IMR-90 (cell line): ENCODE data around the gene RADX. TPM values are rescaled to one million over a fixed set of nuclear protein-coding genes. Genes with fewer than 3 reads are reported as not detected.

Experiments
- ATAC-seq: fragments of 200-7000 bp; cut with Tn5 transposase; 2 replicates; pipeline ENCODE4 v1.9.1; 2020; ENCODE audit warnings: low read depth, mild to moderate bottlenecking, moderate library complexity
- BruUV-seq: library from RNA; stranded (reverse); fragments of 400-500 nt; replicated peaks from 2 replicates; lab custom pipeline; 2021; lab: Mats Ljungman, UMichigan
- CTCF ChIA-PET: fragments of 300-600 bp; formaldehyde crosslinking; extraction: SDS; loops from one replicate; lab custom pipeline; 2021; ENCODE audit warnings: antibody characterized with exemption; lab: Yijun Ruan, JAX
- POLR2A ChIA-PET: fragments of 300-600 bp; sonication (Branson Sonifier 250); formaldehyde crosslinking; loops from one replicate; lab custom pipeline; 2022; ENCODE audit warnings: antibody characterized with exemption; ENCODE audit not compliant: unreplicated experiment; lab: Charles Lee
- DNase-seq: peaks from one replicate; pipeline ENCODE4 v3.0.0; 2013
- H2AFZ ChIP-seq: replicated peaks from 2 replicates; pipeline ENCODE3; 2013; ENCODE audit warnings: low read length, mild to moderate bottlenecking; ENCODE audit not compliant: poor library complexity
- H2AK5ac ChIP-seq: 2 replicates; pipeline ENCODE4 v1.6.1; 2013; ENCODE audit warnings: low read depth, low read length, inconsistent platforms
- H2AK9ac ChIP-seq: replicated peaks from 2 replicates; pipeline ENCODE3; 2013; ENCODE audit warnings: mild to moderate bottlenecking, low read depth, low read length, moderate library complexity; ENCODE audit not compliant: poor library complexity
- H2BK120ac ChIP-seq: 2 replicates; pipeline ENCODE4 v1.6.1; 2013; ENCODE audit warnings: low read depth, low read length, inconsistent platforms
- H2BK15ac ChIP-seq: 3 replicates; pipeline ENCODE4 v1.6.1; 2013; ENCODE audit warnings: low read depth, low read length, inconsistent platforms
- H2BK20ac ChIP-seq: 2 replicates; pipeline ENCODE4 v1.6.1; 2013; ENCODE audit warnings: low read depth, mild to moderate bottlenecking, inconsistent platforms, low read length, moderate library complexity
- H2BK5ac ChIP-seq: 2 replicates; pipeline ENCODE4 v1.6.1; 2013; ENCODE audit warnings: mild to moderate bottlenecking, low read depth, low read length, inconsistent platforms; ENCODE audit not compliant: poor library complexity, severe bottlenecking
- H3K14ac ChIP-seq: replicated peaks from 2 replicates; pipeline ENCODE4 v1.6.1; 2013; ENCODE audit warnings: low read depth, low read length, inconsistent platforms
- H3K18ac ChIP-seq: 2 replicates; pipeline ENCODE4 v1.6.1; 2013; ENCODE audit warnings: low read depth, low read length, control low read depth
- H3K23ac ChIP-seq: 2 replicates; pipeline ENCODE4 v1.6.1; 2013; ENCODE audit warnings: low read depth, low read length, inconsistent platforms
- H3K27ac ChIP-seq: 2 replicates; pipeline ENCODE4 v1.5.1; 2013; ENCODE audit warnings: mild to moderate bottlenecking, control low read depth, low read length; ENCODE audit not compliant: insufficient read depth
- H3K27me3 ChIP-seq: 2 replicates; pipeline ENCODE4 v1.6.1; 2013; ENCODE audit warnings: low read length; ENCODE audit not compliant: control insufficient read depth, insufficient read depth
- H3K36me3 ChIP-seq: 2 replicates; pipeline ENCODE4 v1.6.1; 2013; ENCODE audit warnings: low read length, mixed read lengths; ENCODE audit not compliant: control insufficient read depth, insufficient read depth
- H3K4ac ChIP-seq: 2 replicates; pipeline ENCODE4 v1.6.1; 2013; ENCODE audit warnings: low read depth, low read length, inconsistent platforms
- H3K4me1 ChIP-seq: 2 replicates; pipeline ENCODE4 v1.6.1; 2013; ENCODE audit warnings: low read length, mixed read lengths; ENCODE audit not compliant: control insufficient read depth, insufficient read depth
- H3K4me2 ChIP-seq: 2 replicates; pipeline ENCODE4 v1.6.1; 2013; ENCODE audit warnings: low read depth, mild to moderate bottlenecking, control low read depth, low read length, moderate library complexity
- H3K4me3 ChIP-seq: 2 replicates; pipeline ENCODE4 v1.5.1; 2013; ENCODE audit warnings: low read depth, mild to moderate bottlenecking, control low read depth, low read length, moderate library complexity; ENCODE audit not compliant: insufficient read depth
- H3K56ac ChIP-seq: 2 replicates; pipeline ENCODE4 v1.6.1; 2013; ENCODE audit warnings: low read length, inconsistent platforms; ENCODE audit not compliant: insufficient read depth; ENCODE audit errors: extremely low read depth
- H3K79me1 ChIP-seq, 2 experiments: 2 replicates each; pipeline ENCODE4 v1.6.1; 2013; ENCODE audit warnings: low read length in 2 of 2, inconsistent platforms in 1 of 2, low read depth in 1 of 2
- H3K9ac ChIP-seq: 2 replicates; pipeline ENCODE4 v1.6.1; 2013; ENCODE audit warnings: low read depth, low read length, control low read depth
- H3K9me1 ChIP-seq: 2 replicates; pipeline ENCODE4 v1.6.1; 2013; ENCODE audit warnings: low read length, inconsistent platforms; ENCODE audit not compliant: insufficient read depth
- H3K9me3 ChIP-seq: 2 replicates; pipeline ENCODE4 v1.6.1; 2013; ENCODE audit warnings: low read length; ENCODE audit not compliant: control insufficient read depth, insufficient read depth
- H4K20me1 ChIP-seq: 2 replicates; pipeline ENCODE4 v1.6.1; 2013; ENCODE audit warnings: low read length, inconsistent platforms; ENCODE audit not compliant: insufficient read depth
- H4K5ac ChIP-seq: 2 replicates; pipeline ENCODE4 v1.6.1; 2013; ENCODE audit warnings: mild to moderate bottlenecking, low read depth, low read length, control low read depth
- H4K8ac ChIP-seq, 2 experiments: 2 replicates each; pipeline ENCODE4 v1.6.1; 2013; ENCODE audit warnings: low read depth in 2 of 2, low read length in 2 of 2, control low read depth in 1 of 2, inconsistent platforms in 1 of 2
- H4K91ac ChIP-seq: 2 replicates; pipeline ENCODE4 v1.6.1; 2013; ENCODE audit warnings: low read depth, low read length, inconsistent platforms; ENCODE audit not compliant: insufficient read depth
- ELK1 ChIP-seq: fragments of 150-350 bp; IDR thresholded peaks from 2 replicates; pipeline ENCODE4 v1.6.1; 2016; ENCODE audit warnings: low read depth, mild to moderate bottlenecking, low read length, moderate library complexity, borderline replicate concordance
- MAFK ChIP-seq: IDR thresholded peaks from 2 replicates; pipeline ENCODE4 v1.6.1; 2012; ENCODE audit warnings: low read depth, low read length, improper control_type of control experiment
- POLR2A ChIP-seq: IDR thresholded peaks from 2 replicates; pipeline ENCODE4 v1.6.1; 2012; ENCODE audit warnings: mild to moderate bottlenecking, low read depth, low read length
- SMC3 ChIP-seq: fragments of 150-350 bp; IDR thresholded peaks from 2 replicates; pipeline ENCODE4 v1.6.1; 2016; ENCODE audit warnings: low read depth, mild to moderate bottlenecking, antibody characterized with exemption, low read length, moderate library complexity
- USF2 ChIP-seq: fragments of 150-350 bp; IDR thresholded peaks from 2 replicates; pipeline ENCODE4 v1.6.1; 2017; ENCODE audit warnings: mild to moderate bottlenecking, antibody characterized with exemption, low read length, low read depth
- dilution Hi-C: fragments of 300-500 bp; cut with HindIII; formaldehyde crosslinking; loops from one replicate; pipeline ENCODE4 v1.14.3; 2018; ENCODE audit warnings: low sequenced_read_pairs; ENCODE audit not compliant: unreplicated experiment
- in situ Hi-C: fragments of 300-500 bp; cut with MboI; formaldehyde crosslinking; loops from 3 replicates; pipeline ENCODE4 v1.14.3; 2019; ENCODE audit warnings: low sequenced_read_pairs, inconsistent platforms, mixed read lengths
- intact Hi-C: fragments of 100-400 bp; cut with micrococcal nuclease; formaldehyde crosslinking; loops from 2 replicates; pipeline ENCODE4 v1.10.0; 2022
- polyA plus RNA-seq, 3 experiments: library from polyadenylated mRNA; depleted of rRNA; stranded (reverse); fragments of >200 nt; gene quantifications; 2 replicates each; pipeline ENCODE4 v1.2.3, GENCODE V29; 2012; ENCODE audit warnings: low replicate concordance in 1 of 3
- total RNA-seq: library from RNA; depleted of rRNA; stranded (reverse); fragments of >200 nt; gene quantifications from 2 replicates; pipeline ENCODE4 v1.2.3, GENCODE V29; 2012

The RADX gene
- total and polyA plus RNA-seq, 2 of the 4 experiments (the other 2 are of a cell fraction): 1.6 to 1.8 TPM

- Histone ChIP-seq H3K27me3 (no peaks in the 10 kb centered on the region; the same call in none of the 2 replicates), H3K4me3 (no peak overlapping the region), H4K91ac (no peak overlapping the region), H3K9ac (no peak overlapping the region), H4K20me1 (no peaks in the 10 kb centered on the region), H2BK15ac (no peak overlapping the region), H3K4me1 (no peaks in the 10 kb centered on the region), H3K9me3 (no peaks in the 10 kb centered on the region), H2BK20ac (no peak overlapping the region), H3K4ac (no peak overlapping the region), H2BK5ac (no peak overlapping the region), H3K79me1 (no peaks in the 10 kb centered on the region), H4K8ac (no peak overlapping the region), H2AFZ (no peak overlapping the region), H2BK120ac (no peak overlapping the region), H2AK9ac (no peak overlapping the region), H3K4me2 (no peak overlapping the region), H3K18ac (no peak overlapping the region), H4K5ac (no peak overlapping the region), H3K9me1 (no peaks in the 10 kb centered on the region), H3K14ac (no peak overlapping the region), H3K36me3 (no peaks in the 10 kb centered on the region), H2AK5ac (no peak overlapping the region), H3K23ac (no peak overlapping the region), H3K27ac (no peak overlapping the region), H3K56ac (no peak overlapping the region)
- in situ Hi-C loops (no loop called here), intact Hi-C loops (no loop called here), dilution Hi-C loops (no loop called here)
- no TSS peak for BruUV-seq
- ChIA-PET CTCF (no interaction called here), POLR2A (no interaction called here)
- DNase-seq (no peak), ATAC-seq (no peak)
- TF ChIP-seq MAFK (no peak), ELK1 (no peak), USF2 (no peak), POLR2A (no peak), SMC3 (no peak)
Measured at GRCh38 chrX:106626789-106627188, 15.0 kb downstream of the RADX start.
